Left lung (tissue), 14 donors: ENCODE data around the gene ANGPTL4. TPM values are rescaled to one million over a fixed set of nuclear protein-coding genes. Genes with fewer than 3 reads are reported as not detected.
"Not testable (repeated sequence)": the region's sequence is repeated elsewhere in the genome, so short reads cannot be mapped to it uniquely, and the experiment has no call there.

Experiments
- ATAC-seq: fragments of 200-7000 bp; cut with Tn5 transposase; one replicate; pipeline ENCODE4 v1.9.1; 2020; ENCODE audit warnings: moderate library complexity
- DNase-seq, 4 donors: peaks; one replicate each; pipeline ENCODE4 v3.0.0-alpha.2; 2013 to 2020
- H3K27ac ChIP-seq, 2 donors: fragments of 200-600 bp; sonication (generic) in 1 of 2; one replicate each; pipeline versions ENCODE4 v1.5.0 to v1.8.0; 2020 to 2021
- H3K27me3 ChIP-seq, 2 donors: fragments of 200-600 bp; sonication (generic) in 1 of 2; one replicate each; pipeline versions ENCODE4 v1.5.0 to v1.8.0; 2020 to 2021
- H3K36me3 ChIP-seq, 2 donors: fragments of 200-600 bp; sonication (generic) in 1 of 2; one replicate each; pipeline versions ENCODE4 v1.5.0 to v1.8.0; 2020 to 2021
- H3K4me1 ChIP-seq, 2 donors: fragments of 200-600 bp; one replicate each; pipeline ENCODE4 v1.8.0; 2021
- H3K4me3 ChIP-seq, 2 donors: fragments of 200-600 bp; sonication (generic) in 1 of 2; one replicate each; pipeline versions ENCODE4 v1.5.0 to v1.8.0; 2020 to 2021; ENCODE audit warnings: mild to moderate bottlenecking in 1 of 2
- H3K9me3 ChIP-seq, 2 donors: fragments of 200-600 bp; sonication (generic) in 1 of 2; one replicate each; pipeline versions ENCODE4 v1.5.0 to v1.8.0; 2020 to 2021
- CTCF ChIP-seq, 2 donors: fragments of 200-600 bp; sonication (generic) in 1 of 2; IDR thresholded peaks; one replicate each; pipeline versions ENCODE4 v1.5.0 to v1.8.0; 2021; ENCODE audit warnings: antibody characterized with exemption in 2 of 2
- intact Hi-C, 2 donors: fragments of 100-400 bp; cut with DNase I; formaldehyde crosslinking; loops; one replicate each; pipeline versions ENCODE4 v1.11.2 to v1.14.2; 2022
- long read RNA-seq, 12 donors: library from polyadenylated mRNA in 2 of 12; unstranded in 2 of 12; transcript quantifications; one replicate each; pipeline ENCODE4 v2.0.0 and lab custom pipeline, GENCODE V29; 2019 to 2026
- polyA plus RNA-seq, 6 donors: library from polyadenylated mRNA; unstranded; fragments of 120-200 nt; gene quantifications; one replicate each; pipeline ENCODE4 v1.2.1, GENCODE V29; 2013; ENCODE audit not compliant: insufficient read length in 6 of 6
- total RNA-seq, 2 donors: library from RNA; stranded (reverse); fragmentation: NEBNext Ultra II Directional; extraction: Animal tissue kit (Norgen Biotek cat#: 25700); gene quantifications; one replicate each; pipeline ENCODE4 v1.2.1, GENCODE V29; 2021
- donor health status: DM: no; HTN: yes; CAD: no.
- donor health status: DM: no; HTN: no; CAD: no.

Gene ANGPTL4
- 10 to 100 TPM in 1 of 2 donors, 1 to 10 TPM in 1; 2.5 to 24.8 TPM for total RNA-seq
- 1 to 10 TPM; 3.1 to 7.0 (median 4.3) TPM for polyA plus RNA-seq
- long read RNA-seq, donor 1, partial matches to known transcripts, result 0 of 31 reads
- long read RNA-seq, donor 1, other reads (novel, unspliced or antisense), result 26 of 31 reads
- long read RNA-seq, donor 2, partial matches to known transcripts, result 0 of 23 reads
- long read RNA-seq, donor 2, other reads (novel, unspliced or antisense), result 22 of 23 reads
- long read RNA-seq, donor 3, partial matches to known transcripts, result 0 of 1 reads
- long read RNA-seq, donor 3, other reads (novel, unspliced or antisense), result 0 of 1 reads
- long read RNA-seq, donor 4, partial matches to known transcripts, result 0 of 3 reads
- long read RNA-seq, donor 4, other reads (novel, unspliced or antisense), result 0 of 3 reads
- long read RNA-seq, donor 5, partial matches to known transcripts, result 0 of 2 reads
- long read RNA-seq, donor 5, other reads (novel, unspliced or antisense), result 0 of 2 reads
- long read RNA-seq, donor 6, partial matches to known transcripts, result 0 of 1 reads
- long read RNA-seq, donor 6, other reads (novel, unspliced or antisense), result 0 of 1 reads
- long read RNA-seq, donor 7, partial matches to known transcripts, result 0 of 1 reads
- long read RNA-seq, donor 7, other reads (novel, unspliced or antisense), result 0 of 1 reads
- long read RNA-seq, donor 8, partial matches to known transcripts, result 0 of 2 reads
- long read RNA-seq, donor 8, other reads (novel, unspliced or antisense), result 0 of 2 reads
- long read RNA-seq, donor 9, result 0 reads
- long read RNA-seq, donor 10, transcript ANGPTL4-202 (6 exons, 1,705 nt), result minor isoform, 11 of 80 reads
- long read RNA-seq, donor 10, transcript ANGPTL4-201 (7 exons, 1,879 nt), result major isoform, 59 of 80 reads
- long read RNA-seq, donor 10, partial matches to known transcripts, result 0 of 80 reads
- long read RNA-seq, donor 10, other reads (novel, unspliced or antisense), result 10 of 80 reads
- long read RNA-seq, donor 11, result 0 reads
- long read RNA-seq, donor 12, partial matches to known transcripts, result 0 of 1 reads
- long read RNA-seq, donor 12, other reads (novel, unspliced or antisense), result 0 of 1 reads

- no peak for TF ChIP-seq CTCF (IDR thresholded peaks at IDR 0.05)
- H3K27me3 ChIP-seq, result peaks cover 0 to 60% of the 10 kb centered on the region in 2 donors
- intact Hi-C loops, result no loop called here
- H3K4me3 ChIP-seq, result peak within 1 kb of the TSS; percentile 25 to 48
- H3K36me3 ChIP-seq, result no peaks in the 10 kb centered on the region
- peak; percentile 61 for ATAC-seq
- H3K4me1 ChIP-seq, result peaks cover 33 to 78% of the 10 kb centered on the region in 2 donors
- DNase-seq, result peak in 3 of 4 donors; percentile 33 to 84 (median 64)
- H3K27ac ChIP-seq, result peak within 1 kb of the TSS; percentile 44 to 78
- H3K9me3 ChIP-seq, result no peaks in the 10 kb centered on the region
Observed at GRCh38 chr19:8363803-8364771, at the start of gene ANGPTL4. TSS of gene ANGPTL4 (plus strand) at chr19:8364155. CDS start at chr19:8364322, 167 bp downstream.

GRCh38 chr19:8314981-8315640 is 48.8 kb upstream of the ANGPTL4 start:
- H3K4me3 ChIP-seq, H3K27me3 ChIP-seq, ATAC-seq, DNase-seq, intact Hi-C loops, H3K9me3 ChIP-seq: not testable (repeated sequence)
- Histone ChIP-seq H3K4me1 (peaks cover 6 to 30% of the 10 kb centered on the region in 2 donors), H3K27ac (peak overlapping the region in 1 of 2 donors; percentile 37), H3K36me3 (peaks cover 0 to 67% of the 10 kb centered on the region in 2 donors)

- Histone ChIP-seq H3K4me3 (no peak overlapping the region), H3K27me3 (no peaks in the 10 kb centered on the region), H3K4me1 (peaks cover 12 to 26% of the 10 kb centered on the region in 2 donors), H3K9me3 (no peaks in the 10 kb centered on the region), H3K27ac (peak overlapping the region in 1 of 2 donors; percentile 48), H3K36me3 (peaks cover 0 to 53% of the 10 kb centered on the region in 2 donors)
- no peak for ATAC-seq
- intact Hi-C loops, result no loop called here
- no peak for TF ChIP-seq CTCF (IDR thresholded peaks at IDR 0.05)
- DNase-seq, result peak in 1 of 4 donors; percentile 52
Observed at GRCh38 chr19:8316351-8317125, 47.4 kb upstream of the ANGPTL4 start.

GRCh38 chr19:8318835-8319234 is 45.1 kb upstream of the ANGPTL4 start:
- H3K36me3 ChIP-seq, result peaks cover 0 to 46% of the 10 kb centered on the region in 2 donors
- H3K4me3 ChIP-seq, DNase-seq, H3K9me3 ChIP-seq, H3K27ac ChIP-seq, H3K27me3 ChIP-seq, intact Hi-C loops, ATAC-seq: not testable (repeated sequence)
- H3K4me1 ChIP-seq, result peaks cover 23 to 35% of the 10 kb centered on the region in 2 donors
